Measurements from ENCODE around the gene AUH.

DNA sequence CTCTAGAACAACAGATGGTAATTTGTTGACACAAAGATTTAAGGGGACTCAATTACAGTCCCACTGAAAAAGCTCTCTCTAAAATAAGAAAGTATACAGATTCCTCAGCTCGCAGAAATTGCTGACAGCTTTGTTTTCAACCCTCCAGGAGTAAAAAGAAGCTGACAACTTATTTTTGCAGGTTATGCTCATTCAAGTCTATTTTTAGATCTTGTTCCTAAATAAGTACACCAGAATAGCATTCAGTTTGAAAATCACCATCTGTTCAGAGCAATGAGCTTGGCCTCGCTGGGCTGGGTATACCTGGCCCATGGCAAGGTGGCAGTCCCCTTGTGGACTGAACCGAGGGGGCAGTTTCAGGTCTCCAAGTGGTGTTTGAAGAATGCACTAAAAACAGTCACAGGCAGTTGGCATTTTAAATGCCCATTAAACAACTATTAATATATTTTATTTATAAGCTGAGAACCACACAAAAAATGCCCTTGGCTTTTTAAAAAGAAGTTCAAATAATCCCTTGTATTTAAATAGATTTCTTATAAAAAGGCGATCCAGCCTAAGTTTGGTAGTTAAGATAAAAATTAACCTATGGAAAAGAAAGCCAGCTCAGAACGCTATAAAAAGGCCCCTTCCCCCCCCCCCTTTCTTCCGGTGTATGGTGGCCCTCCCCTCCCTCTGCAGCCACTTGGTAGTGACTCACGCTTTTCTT, 169.2 kb downstream of the AUH start:
- no peak for TF ChIP-seq POLR2A (IDR thresholded peaks at IDR 0.05)
- TF ChIP-seq, protein P1, sequence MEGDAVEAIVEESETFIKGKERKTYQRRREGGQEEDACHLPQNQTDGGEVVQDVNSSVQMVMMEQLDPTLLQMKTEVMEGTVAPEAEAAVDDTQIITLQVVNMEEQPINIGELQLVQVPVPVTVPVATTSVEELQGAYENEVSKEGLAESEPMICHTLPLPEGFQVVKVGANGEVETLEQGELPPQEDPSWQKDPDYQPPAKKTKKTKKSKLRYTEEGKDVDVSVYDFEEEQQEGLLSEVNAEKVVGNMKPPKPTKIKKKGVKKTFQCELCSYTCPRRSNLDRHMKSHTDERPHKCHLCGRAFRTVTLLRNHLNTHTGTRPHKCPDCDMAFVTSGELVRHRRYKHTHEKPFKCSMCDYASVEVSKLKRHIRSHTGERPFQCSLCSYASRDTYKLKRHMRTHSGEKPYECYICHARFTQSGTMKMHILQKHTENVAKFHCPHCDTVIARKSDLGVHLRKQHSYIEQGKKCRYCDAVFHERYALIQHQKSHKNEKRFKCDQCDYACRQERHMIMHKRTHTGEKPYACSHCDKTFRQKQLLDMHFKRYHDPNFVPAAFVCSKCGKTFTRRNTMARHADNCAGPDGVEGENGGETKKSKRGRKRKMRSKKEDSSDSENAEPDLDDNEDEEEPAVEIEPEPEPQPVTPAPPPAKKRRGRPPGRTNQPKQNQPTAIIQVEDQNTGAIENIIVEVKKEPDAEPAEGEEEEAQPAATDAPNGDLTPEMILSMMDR (IDR thresholded peaks at IDR 0.05), result no peak
- no peak for TF ChIP-seq POLR2AphosphoS5 (IDR thresholded peaks at IDR 0.05)
